ENCODE measurements around the gene COG7. TPM values are rescaled to one million over a fixed set of nuclear protein-coding genes. Genes with fewer than 3 reads are reported as not detected.

Gene COG7
- total and polyA plus RNA-seq, 11 donors: 7.8 to 16.8 (median 12.2) TPM

- 73 to 87% (median 81%) methylated on average over 3 to 9 of the region's 9 CpGs for WGBS, 4 donors
These were observed 81.6 kb downstream of the COG7 start for GRCh38 chr16:23371368-23371767.

GRCh38 chr16:23369416-23369815 lies 83.6 kb downstream of the COG7 start:
- TF ChIP-seq CTCF (IDR thresholded peaks at IDR 0.05) (no peak), POLR2A (IDR thresholded peaks at IDR 0.05) (no peak)
- ATAC-seq (no peak), DNase-seq (no peak)
- H3K9me3 ChIP-seq: no peaks in the 10 kb centered on the region
- no peaks in the 10 kb centered on the region for H3K36me3 ChIP-seq
- H3K4me3 ChIP-seq: no peak overlapping the region
- WGBS, 4 donors: 64 to 73% (median 69%) methylated on average over 7 of the region's 7 CpGs
- peaks cover 0 to 18% (median 0%) of the 10 kb centered on the region in 9 donors for H3K27me3 ChIP-seq
- peaks cover 0 to 2% (median 0%) of the 10 kb centered on the region in 12 donors for H3K4me1 ChIP-seq
- no peak overlapping the region for H3K27ac ChIP-seq
- intact Hi-C loops (cut with DNase I): no loop called here

More at GRCh38 chr16:23371368-23371767, 81.6 kb downstream of the COG7 start:
- Histone ChIP-seq H3K27me3 (peaks cover 0 to 18% (median 0%) of the 10 kb centered on the region in 9 donors), H3K4me1 (no peaks in the 10 kb centered on the region), H3K9me3 (no peaks in the 10 kb centered on the region), H3K27ac (no peak overlapping the region), H3K36me3 (no peaks in the 10 kb centered on the region), H3K4me3 (no peak overlapping the region)
- no peak for TF ChIP-seq POLR2A (IDR thresholded peaks at IDR 0.05)
- TF ChIP-seq CTCF (IDR thresholded peaks at IDR 0.05): no peak
- intact Hi-C loops (cut with DNase I): loop anchor here in 1 of 10 donors (10.0 kb wide), 1 partner anchor 63 kb away; no protein-coding TSS in a partner anchor
- DNase-seq (no peak), ATAC-seq (no peak)

- DNase-seq: no peak
- Histone ChIP-seq H3K27me3 (peaks cover 0 to 16% (median 0%) of the 10 kb centered on the region in 9 donors), H3K27ac (no peak overlapping the region), H3K4me3 (no peak overlapping the region), H3K36me3 (no peaks in the 10 kb centered on the region), H3K9me3 (no peaks in the 10 kb centered on the region), H3K4me1 (peaks cover 0 to 2% (median 0%) of the 10 kb centered on the region in 12 donors)
- WGBS, 4 donors: 82 to 90% (median 85%) methylated on average over 5 of the region's 5 CpGs
- no peak for TF ChIP-seq POLR2A (IDR thresholded peaks at IDR 0.05)
- no peak for TF ChIP-seq CTCF (IDR thresholded peaks at IDR 0.05)
- ATAC-seq: no peak
- intact Hi-C loops (cut with DNase I): no loop called here
These were observed 84.5 kb downstream of the COG7 start for GRCh38 chr16:23368469-23368868.

- H3K4me1 ChIP-seq: peaks cover 0 to 3% (median 0%) of the 10 kb centered on the region in 12 donors
- TF ChIP-seq CTCF (IDR thresholded peaks at IDR 0.05) (no peak), POLR2A (IDR thresholded peaks at IDR 0.05) (no peak)
- no peaks in the 10 kb centered on the region for H3K9me3 ChIP-seq
- intact Hi-C loops (cut with DNase I): no loop called here
- H3K27me3 ChIP-seq: peaks cover 0 to 11% (median 0%) of the 10 kb centered on the region in 9 donors
- ATAC-seq (no peak), DNase-seq (no peak)
- WGBS, 4 donors: 80 to 89% (median 85%) methylated on average over 7 to 8 of the region's 8 CpGs
- no peak overlapping the region for H3K27ac ChIP-seq
- H3K36me3 ChIP-seq: no peaks in the 10 kb centered on the region
- H3K4me3 ChIP-seq: no peak overlapping the region
These were observed 85.0 kb downstream of the COG7 start for GRCh38 chr16:23367988-23368387.

Data from heart left ventricle (tissue), 16 donors.